Measurements from ENCODE around the gene PXDN. TPM values are rescaled to one million over a fixed set of nuclear protein-coding genes. Genes with fewer than 3 reads are reported as not detected.
"Not testable (repeated sequence)": the region's sequence is repeated elsewhere in the genome, so short reads cannot be mapped to it uniquely, and the experiment has no call there.

PXDN gene
- polyA plus RNA-seq, 4 donors = 168 to 180 (median 173) TPM

GRCh38 chr2:1727101-1727771 is 17.1 kb downstream of the PXDN start:
- no peak for DNase-seq (ENCODE audit: low read depth in 4 of 4, low spot score in 3 of 4)

GRCh38 chr2:1726558-1726957 is 17.8 kb downstream of the PXDN start:
- DNase-seq (ENCODE audit: low read depth in 4 of 4, low spot score in 3 of 4) = no peak

- DNase-seq (ENCODE audit: low read depth in 4 of 4, low spot score in 3 of 4) = not testable (repeated sequence)
These were observed 20.0 kb downstream of the PXDN start for GRCh38 chr2:1724351-1724750.

GRCh38 chr2:1723397-1724042 is 20.8 kb downstream of the PXDN start:
- DNase-seq (ENCODE audit: low read depth in 4 of 4, low spot score in 3 of 4) = no peak

- DNase-seq (ENCODE audit: low read depth in 4 of 4, low spot score in 3 of 4) = no peak
These were observed 21.6 kb downstream of the PXDN start for GRCh38 chr2:1722692-1723091.

GRCh38 chr2:1721706-1722646 is 22.3 kb downstream of the PXDN start:
- DNase-seq (ENCODE audit: low read depth in 4 of 4, low spot score in 3 of 4) = no peak

GRCh38 chr2:1718339-1719220 is 25.7 kb downstream of the PXDN start:
- DNase-seq (ENCODE audit: low read depth in 4 of 4, low spot score in 3 of 4) = no peak

GRCh38 chr2:1717113-1717512 is 27.2 kb downstream of the PXDN start:
- DNase-seq (ENCODE audit: low read depth in 4 of 4, low spot score in 3 of 4) = no peak

GRCh38 chr2:1716441-1716840 is 27.9 kb downstream of the PXDN start:
- no peak for DNase-seq (ENCODE audit: low read depth in 4 of 4, low spot score in 3 of 4)

- not testable (repeated sequence) for DNase-seq (ENCODE audit: low read depth in 4 of 4, low spot score in 3 of 4)
These were observed 28.4 kb downstream of the PXDN start for GRCh38 chr2:1716014-1716305.

- no peak for DNase-seq (ENCODE audit: low read depth in 4 of 4, low spot score in 3 of 4)
These were observed 28.9 kb downstream of the PXDN start for GRCh38 chr2:1715184-1716013.

GRCh38 chr2:1714291-1715064 is 29.8 kb downstream of the PXDN start:
- no peak for DNase-seq (ENCODE audit: low read depth in 4 of 4, low spot score in 3 of 4)

- DNase-seq (ENCODE audit: low read depth in 4 of 4, low spot score in 3 of 4) = no peak
These were observed 30.5 kb downstream of the PXDN start for GRCh38 chr2:1713839-1714236.

GRCh38 chr2:1713142-1713838 is 31.0 kb downstream of the PXDN start:
- no peak for DNase-seq (ENCODE audit: low read depth in 4 of 4, low spot score in 3 of 4)

- DNase-seq (ENCODE audit: low read depth in 4 of 4, low spot score in 3 of 4) = no peak
These were observed 34.3 kb downstream of the PXDN start for GRCh38 chr2:1709946-1710560.

- no peak for DNase-seq (ENCODE audit: low read depth in 4 of 4, low spot score in 3 of 4)
These were observed 35.0 kb downstream of the PXDN start for GRCh38 chr2:1709335-1709605.

- DNase-seq (ENCODE audit: low read depth in 4 of 4, low spot score in 3 of 4) = no peak
These were observed 35.6 kb downstream of the PXDN start for GRCh38 chr2:1708476-1709334.
